Stimulated activated CD8-positive, alpha-beta memory T cell treated with anti-CD3 and anti-CD28 coated beads, Interleukin-4, amount 100 ng/mL, for 48 hours (primary cell): ENCODE results near the gene RNF135.
A peak's percentile ranks its signal among the peaks of the same experiment; 100 is the strongest.
"Not testable (repeated sequence)": the region's sequence is repeated elsewhere in the genome, so short reads cannot be mapped to it uniquely, and the experiment has no call there.

Experiments used
- DNase-seq: peaks from one replicate; pipeline ENCODE4 v3.0.0-alpha.2; 2020

The RNF135 gene

GRCh38 chr17:30970831-30971567, at the start of gene RNF135:
TSS of gene RNF135 (plus strand) at chr17:30971039. CDS start at chr17:30971074, 35 bp downstream.
- DNase-seq: peak; percentile 72

- DNase-seq: no peak
Measured at GRCh38 chr17:30921544-30922196, 49.2 kb upstream of the RNF135 start, which contains the start of gene ADAP2. TSS of gene ADAP2 (plus strand) at chr17:30921945. CDS start at chr17:30922015, 70 bp downstream.

GRCh38 chr17:30922235-30923030, 48.4 kb upstream of the RNF135 start:
- no peak for DNase-seq

GRCh38 chr17:30924341-30924740, 46.5 kb upstream of the RNF135 start:
- DNase-seq: no peak

GRCh38 chr17:30926516-30926915, 44.3 kb upstream of the RNF135 start:
- peak; percentile 27 for DNase-seq

- no peak for DNase-seq
Measured at GRCh38 chr17:30927756-30928155, 43.1 kb upstream of the RNF135 start.

- no peak for DNase-seq
Measured at GRCh38 chr17:30928584-30928983, 42.3 kb upstream of the RNF135 start.

GRCh38 chr17:30929081-30929633, 41.7 kb upstream of the RNF135 start:
- no peak for DNase-seq

- DNase-seq: not testable (repeated sequence)
Measured at GRCh38 chr17:30929861-30930260, 41.0 kb upstream of the RNF135 start.

GRCh38 chr17:30930495-30930894, 40.3 kb upstream of the RNF135 start:
- DNase-seq: no peak

GRCh38 chr17:30931582-30931981, 39.3 kb upstream of the RNF135 start:
- DNase-seq: not testable (repeated sequence)

GRCh38 chr17:30933966-30934365, 36.9 kb upstream of the RNF135 start:
- no peak for DNase-seq

- no peak for DNase-seq
Measured at GRCh38 chr17:30939051-30939689, 31.7 kb upstream of the RNF135 start.

- DNase-seq: no peak
Measured at GRCh38 chr17:30942308-30943079, 28.3 kb upstream of the RNF135 start.

- no peak for DNase-seq
Measured at GRCh38 chr17:30947796-30948195, 23.0 kb upstream of the RNF135 start.

- DNase-seq: no peak
Measured at GRCh38 chr17:30950189-30950588, 20.6 kb upstream of the RNF135 start.

GRCh38 chr17:30950669-30951399, 20.0 kb upstream of the RNF135 start:
- no peak for DNase-seq

- no peak for DNase-seq
Measured at GRCh38 chr17:30952638-30953393, 18.0 kb upstream of the RNF135 start.

GRCh38 chr17:30954046-30954830, 16.6 kb upstream of the RNF135 start:
- no peak for DNase-seq
